ENCODE measurements around the gene HEXA.

- TF ChIP-seq, protein P1, sequence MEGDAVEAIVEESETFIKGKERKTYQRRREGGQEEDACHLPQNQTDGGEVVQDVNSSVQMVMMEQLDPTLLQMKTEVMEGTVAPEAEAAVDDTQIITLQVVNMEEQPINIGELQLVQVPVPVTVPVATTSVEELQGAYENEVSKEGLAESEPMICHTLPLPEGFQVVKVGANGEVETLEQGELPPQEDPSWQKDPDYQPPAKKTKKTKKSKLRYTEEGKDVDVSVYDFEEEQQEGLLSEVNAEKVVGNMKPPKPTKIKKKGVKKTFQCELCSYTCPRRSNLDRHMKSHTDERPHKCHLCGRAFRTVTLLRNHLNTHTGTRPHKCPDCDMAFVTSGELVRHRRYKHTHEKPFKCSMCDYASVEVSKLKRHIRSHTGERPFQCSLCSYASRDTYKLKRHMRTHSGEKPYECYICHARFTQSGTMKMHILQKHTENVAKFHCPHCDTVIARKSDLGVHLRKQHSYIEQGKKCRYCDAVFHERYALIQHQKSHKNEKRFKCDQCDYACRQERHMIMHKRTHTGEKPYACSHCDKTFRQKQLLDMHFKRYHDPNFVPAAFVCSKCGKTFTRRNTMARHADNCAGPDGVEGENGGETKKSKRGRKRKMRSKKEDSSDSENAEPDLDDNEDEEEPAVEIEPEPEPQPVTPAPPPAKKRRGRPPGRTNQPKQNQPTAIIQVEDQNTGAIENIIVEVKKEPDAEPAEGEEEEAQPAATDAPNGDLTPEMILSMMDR (IDR thresholded peaks at IDR 0.05) = no peak
- no peak for TF ChIP-seq POLR2A (IDR thresholded peaks at IDR 0.05; ENCODE audit: low read depth)
- no peak for TF ChIP-seq POLR2AphosphoS5 (IDR thresholded peaks at IDR 0.05)
These were observed 44.8 kb upstream of the HEXA start for GRCh38 chr15:72420576-72420975.

Measured in esophagus muscularis mucosa (tissue), 3 donors.